Measurements from ENCODE around the gene METTL14.

The METTL14 gene

DNA sequence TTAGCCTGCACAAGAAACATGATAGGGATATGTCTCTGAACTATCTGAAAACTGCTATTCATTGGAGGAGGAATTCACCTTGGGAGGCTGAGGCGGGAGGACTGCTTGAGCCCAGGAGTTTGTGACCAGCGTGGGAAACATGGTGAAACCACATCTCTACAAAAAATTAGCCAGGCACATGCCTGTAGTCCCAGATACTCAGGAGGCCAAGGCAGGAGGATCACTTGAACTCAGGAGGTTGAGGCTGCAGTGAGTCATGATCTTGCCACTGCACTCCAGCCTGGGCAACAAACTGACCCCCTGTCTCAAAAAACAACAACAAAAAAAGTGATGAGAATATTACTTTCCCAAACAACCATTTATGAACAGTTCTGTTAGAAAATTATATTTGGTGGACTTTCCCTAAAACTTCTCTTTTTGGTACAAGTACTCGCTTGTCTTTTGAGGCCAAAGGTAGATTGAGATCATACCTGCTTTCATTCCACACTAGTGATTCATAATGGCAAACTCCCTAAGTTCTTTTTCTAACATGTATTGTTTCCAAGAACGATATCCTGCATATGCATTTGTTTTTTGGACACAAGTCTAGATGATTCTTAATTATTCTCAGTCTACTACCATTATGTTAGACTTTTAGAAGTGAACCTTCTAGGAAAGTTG is 33.4 kb downstream of the METTL14 start:
- H3K27me3 ChIP-seq (ENCODE audit: insufficient read depth, low read length, poor library complexity, severe bottlenecking), result no peaks in the 10 kb centered on the region
- no peak overlapping the region for H3K4me2 ChIP-seq (ENCODE audit: low read depth, low read length, poor library complexity, severe bottlenecking)
- H3K4me3 ChIP-seq (ENCODE audit: low read length, poor library complexity, severe bottlenecking), result no peak overlapping the region
- TF ChIP-seq EZH2phosphoT487 (IDR thresholded peaks at IDR 0.05; ENCODE audit: borderline replicate concordance), result no peak
- TF ChIP-seq, protein P1, sequence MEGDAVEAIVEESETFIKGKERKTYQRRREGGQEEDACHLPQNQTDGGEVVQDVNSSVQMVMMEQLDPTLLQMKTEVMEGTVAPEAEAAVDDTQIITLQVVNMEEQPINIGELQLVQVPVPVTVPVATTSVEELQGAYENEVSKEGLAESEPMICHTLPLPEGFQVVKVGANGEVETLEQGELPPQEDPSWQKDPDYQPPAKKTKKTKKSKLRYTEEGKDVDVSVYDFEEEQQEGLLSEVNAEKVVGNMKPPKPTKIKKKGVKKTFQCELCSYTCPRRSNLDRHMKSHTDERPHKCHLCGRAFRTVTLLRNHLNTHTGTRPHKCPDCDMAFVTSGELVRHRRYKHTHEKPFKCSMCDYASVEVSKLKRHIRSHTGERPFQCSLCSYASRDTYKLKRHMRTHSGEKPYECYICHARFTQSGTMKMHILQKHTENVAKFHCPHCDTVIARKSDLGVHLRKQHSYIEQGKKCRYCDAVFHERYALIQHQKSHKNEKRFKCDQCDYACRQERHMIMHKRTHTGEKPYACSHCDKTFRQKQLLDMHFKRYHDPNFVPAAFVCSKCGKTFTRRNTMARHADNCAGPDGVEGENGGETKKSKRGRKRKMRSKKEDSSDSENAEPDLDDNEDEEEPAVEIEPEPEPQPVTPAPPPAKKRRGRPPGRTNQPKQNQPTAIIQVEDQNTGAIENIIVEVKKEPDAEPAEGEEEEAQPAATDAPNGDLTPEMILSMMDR (conservative IDR thresholded peaks at IDR 0.05; ENCODE audit: low read length), result no peak
- H3K36me3 ChIP-seq (ENCODE audit: insufficient read depth, low read length), result peaks cover 9% of the 10 kb centered on the region; the same call in 1 of the 2 replicates
- H3K9me2 ChIP-seq (replicated peaks; ENCODE audit: low read depth, low read length), result no peaks in the 10 kb centered on the region
- no peaks in the 10 kb centered on the region for H3F3A ChIP-seq (ENCODE audit: low read depth)
- no peaks in the 10 kb centered on the region for H4K20me1 ChIP-seq (ENCODE audit: insufficient read depth, low read length, poor library complexity, severe bottlenecking)
- no peaks in the 10 kb centered on the region for H3K79me2 ChIP-seq (ENCODE audit: insufficient read depth, low read length)
- H2AFZ ChIP-seq (ENCODE audit: low read length), result no peak overlapping the region
- H3K9ac ChIP-seq (ENCODE audit: low read depth, low read length, poor library complexity, severe bottlenecking), result no peak overlapping the region
- H3K4me1 ChIP-seq (ENCODE audit: insufficient read depth, low read length, poor library complexity, severe bottlenecking), result no peaks in the 10 kb centered on the region
- no peaks in the 10 kb centered on the region for H3K9me3 ChIP-seq (ENCODE audit: insufficient read depth, low read depth, low read length)

DNA sequence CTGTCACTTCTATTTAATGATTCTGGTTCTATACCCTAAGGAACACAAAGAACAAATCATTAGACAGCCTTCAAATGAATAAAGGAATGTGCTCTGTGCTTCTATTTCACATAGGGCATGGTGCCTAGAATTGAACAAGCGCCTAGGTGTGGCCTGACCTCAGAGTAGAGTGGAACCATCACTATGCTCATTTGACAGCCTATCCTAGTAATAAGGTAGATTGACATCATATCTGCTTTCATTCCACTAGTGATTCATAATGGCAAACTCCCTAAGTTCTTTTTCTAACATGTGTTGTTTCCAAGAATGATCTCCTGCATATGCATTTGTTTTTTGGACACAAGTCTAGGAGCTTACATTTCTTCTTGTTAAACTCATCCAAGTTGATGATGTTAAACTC is 36.6 kb downstream of the METTL14 start:
- Histone ChIP-seq H3K27me3 (ENCODE audit: insufficient read depth, low read length, poor library complexity, severe bottlenecking) (no peaks in the 10 kb centered on the region), H3K4me1 (ENCODE audit: insufficient read depth, low read length, poor library complexity, severe bottlenecking) (no peaks in the 10 kb centered on the region), H3K9me3 (ENCODE audit: insufficient read depth, low read depth, low read length) (no peaks in the 10 kb centered on the region), H2AFZ (ENCODE audit: low read length) (no peak overlapping the region), H4K20me1 (ENCODE audit: insufficient read depth, low read length, poor library complexity, severe bottlenecking) (no peaks in the 10 kb centered on the region), H3K4me3 (ENCODE audit: low read length, poor library complexity, severe bottlenecking) (no peak overlapping the region), H3K9ac (ENCODE audit: low read depth, low read length, poor library complexity, severe bottlenecking) (no peak overlapping the region), H3K4me2 (ENCODE audit: low read depth, low read length, poor library complexity, severe bottlenecking) (no peak overlapping the region), H3K9me2 (replicated peaks; ENCODE audit: low read depth, low read length) (no peaks in the 10 kb centered on the region), H3K36me3 (ENCODE audit: insufficient read depth, low read length) (peaks cover 35% of the 10 kb centered on the region; the same call in 1 of the 2 replicates), H3K79me2 (ENCODE audit: insufficient read depth, low read length) (no peaks in the 10 kb centered on the region), H3F3A (ENCODE audit: low read depth) (no peaks in the 10 kb centered on the region)
- no peak for TF ChIP-seq EZH2phosphoT487 (IDR thresholded peaks at IDR 0.05; ENCODE audit: borderline replicate concordance)
- TF ChIP-seq, protein P1 (conservative IDR thresholded peaks at IDR 0.05; ENCODE audit: low read length), result no peak

DNA sequence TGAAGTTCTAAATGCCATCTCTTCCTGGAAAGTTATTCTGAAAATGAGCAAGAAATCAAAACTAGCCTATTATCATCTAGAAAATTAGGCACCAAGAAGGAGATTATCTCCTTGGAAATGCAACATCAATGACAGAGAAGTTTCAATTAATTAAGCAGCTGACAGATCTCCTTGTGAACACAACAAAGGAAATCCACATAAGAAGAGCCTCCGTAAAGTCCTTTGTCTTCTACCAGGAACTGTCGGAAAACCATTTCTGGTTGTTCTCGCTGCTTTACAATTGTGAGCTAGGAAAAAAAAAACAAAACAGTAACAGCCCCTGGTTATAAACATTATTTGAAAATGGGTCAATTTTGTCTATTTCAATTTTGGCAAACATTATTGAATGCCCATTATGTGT is 38.2 kb downstream of the METTL14 start:
- TF ChIP-seq EZH2phosphoT487 (IDR thresholded peaks at IDR 0.05; ENCODE audit: borderline replicate concordance), result no peak
- TF ChIP-seq, protein P1 (conservative IDR thresholded peaks at IDR 0.05; ENCODE audit: low read length), result no peak
- Histone ChIP-seq H3K27me3 (ENCODE audit: insufficient read depth, low read length, poor library complexity, severe bottlenecking) (no peaks in the 10 kb centered on the region), H3K79me2 (ENCODE audit: insufficient read depth, low read length) (no peaks in the 10 kb centered on the region), H3K9me3 (ENCODE audit: insufficient read depth, low read depth, low read length) (no peaks in the 10 kb centered on the region), H3K4me3 (ENCODE audit: low read length, poor library complexity, severe bottlenecking) (no peak overlapping the region), H2AFZ (ENCODE audit: low read length) (no peak overlapping the region), H3F3A (ENCODE audit: low read depth) (no peaks in the 10 kb centered on the region), H3K9ac (ENCODE audit: low read depth, low read length, poor library complexity, severe bottlenecking) (no peak overlapping the region), H4K20me1 (ENCODE audit: insufficient read depth, low read length, poor library complexity, severe bottlenecking) (no peaks in the 10 kb centered on the region), H3K4me2 (ENCODE audit: low read depth, low read length, poor library complexity, severe bottlenecking) (no peak overlapping the region), H3K36me3 (ENCODE audit: insufficient read depth, low read length) (peaks cover 49% of the 10 kb centered on the region; the same call in 1 of the 2 replicates), H3K4me1 (ENCODE audit: insufficient read depth, low read length, poor library complexity, severe bottlenecking) (no peaks in the 10 kb centered on the region), H3K9me2 (replicated peaks; ENCODE audit: low read depth, low read length) (no peaks in the 10 kb centered on the region)
